B cell (primary cell): ENCODE data around the gene DKKL1. TPM values are rescaled to one million over a fixed set of nuclear protein-coding genes. Genes with fewer than 3 reads are reported as not detected.
A peak's percentile ranks its signal among the peaks of the same experiment; 100 is the strongest.

ENCODE experiments used
- ATAC-seq: fragments of 200-7000 bp; cut with Tn5 transposase; one replicate; pipeline ENCODE4 v1.10.0; 2021; ENCODE audit warnings: low read depth, mild to moderate bottlenecking, moderate number of reproducible peaks, moderate library complexity
- CTCF ChIA-PET: fragments of 350-600 bp; sonication (Branson Sonifier 250); formaldehyde crosslinking; loops from one replicate; lab custom pipeline; 2021; ENCODE audit warnings: antibody characterized with exemption, inconsistent platforms; lab: Charles Lee
- POLR2A ChIA-PET: fragments of 350-600 bp; sonication (Branson Sonifier 250); formaldehyde crosslinking; loops from one replicate; lab custom pipeline; 2021; ENCODE audit warnings: antibody characterized with exemption; lab: Charles Lee
- DNase-seq: peaks from one replicate; pipeline ENCODE4 v3.0.0; 2013
- H2AFZ ChIP-seq: 2 replicates; pipeline ENCODE4 v1.6.1; 2012; ENCODE audit warnings: mild to moderate bottlenecking, low read depth, low read length; ENCODE audit not compliant: insufficient read depth, poor library complexity, severe bottlenecking
- H3K27ac ChIP-seq, 2 donors: 1 replicate in 1 of 2; 2 replicates in 1 of 2; pipeline ENCODE4 v1.5.1; 2012 to 2013; ENCODE audit warnings: low read length in 2 of 2, mild to moderate bottlenecking in 2 of 2, moderate library complexity in 1 of 2
- H3K27me3 ChIP-seq, 4 experiments: fragments of 200-600 bp in 1 of 4; sonication (generic) in 1 of 4; replicated peaks in 1 of 4; 1 replicate in 2 of 4; 2 replicates in 2 of 4; pipeline versions ENCODE4 v1.6.1 to v1.7.0; 2013 to 2016; ENCODE audit warnings: low read length in 3 of 4, mild to moderate bottlenecking in 2 of 4, mixed read lengths in 1 of 4, moderate library complexity in 1 of 4; ENCODE audit not compliant: insufficient read depth in 4 of 4, control insufficient read depth in 3 of 4; ENCODE audit errors: control extremely low read depth in 1 of 4
- H3K36me3 ChIP-seq, 2 experiments: replicated peaks in 1 of 2; 1 replicate in 1 of 2; 2 replicates in 1 of 2; pipeline versions ENCODE4 v1.6.1 to v1.7.1; 2013; ENCODE audit warnings: low read length in 1 of 2; ENCODE audit not compliant: insufficient read depth in 2 of 2, control insufficient read depth in 1 of 2; ENCODE audit errors: control extremely low read depth in 1 of 2, extremely low read depth in 1 of 2
- H3K4me1 ChIP-seq, 2 donors: fragments of 200-600 bp in 1 of 2; sonication (generic) in 1 of 2; 1 replicate in 1 of 2; 2 replicates in 1 of 2; pipeline versions ENCODE4 v1.5.1 to v1.6.1; 2013 to 2017; ENCODE audit warnings: low read length in 2 of 2; ENCODE audit not compliant: control insufficient read depth in 2 of 2, insufficient read depth in 2 of 2
- H3K4me2 ChIP-seq: replicated peaks from 2 replicates; pipeline ENCODE3; 2012; ENCODE audit warnings: mild to moderate bottlenecking, low read depth, low read length; ENCODE audit not compliant: poor library complexity, severe bottlenecking
- H3K4me3 ChIP-seq, 5 experiments: fragments of 200-600 bp in 1 of 5; sonication (generic) in 1 of 5; 1 replicate in 3 of 5; 2 replicates in 2 of 5; pipeline versions ENCODE4 v1.5.1 to v1.7.0; 2011 to 2016; ENCODE audit warnings: low read length in 4 of 5, mild to moderate bottlenecking in 4 of 5, low read depth in 2 of 5, control low read depth in 1 of 5, moderate library complexity in 1 of 5; ENCODE audit not compliant: insufficient read depth in 1 of 5; ENCODE audit errors: control extremely low read depth in 1 of 5, extremely low read depth in 1 of 5
- H3K79me2 ChIP-seq: fragments of 200-600 bp; sonication (generic); one replicate; pipeline ENCODE4 v1.6.0; 2016; ENCODE audit warnings: low read length; ENCODE audit not compliant: control insufficient read depth, insufficient read depth
- H3K9ac ChIP-seq: fragments of 200-600 bp; sonication (generic); 2 replicates; pipeline ENCODE4 v1.6.1; 2017; ENCODE audit warnings: mild to moderate bottlenecking, low read length, moderate library complexity
- H3K9me3 ChIP-seq, 3 donors: one replicate each; pipeline versions ENCODE4 v1.6.1 to v1.7.1; 2013; ENCODE audit warnings: low read length in 2 of 3; ENCODE audit not compliant: control insufficient read depth in 2 of 3, insufficient read depth in 1 of 3; ENCODE audit errors: control extremely low read depth in 1 of 3
- H4K20me1 ChIP-seq: 2 replicates; pipeline ENCODE4 v1.6.0; 2012; ENCODE audit warnings: mild to moderate bottlenecking, low read length; ENCODE audit not compliant: insufficient read depth, control insufficient read depth, poor library complexity, severe bottlenecking
- H3K27ac Mint-ChIP-seq: one replicate; pipeline ENCODE4 v1.8.0; 2021; ENCODE audit warnings: mixed read lengths
- H3K27me3 Mint-ChIP-seq: one replicate; pipeline ENCODE4 v1.8.0; 2021; ENCODE audit warnings: mixed read lengths
- H3K4me1 Mint-ChIP-seq: one replicate; pipeline ENCODE4 v1.8.0; 2021; ENCODE audit warnings: mixed read lengths
- H3K4me3 Mint-ChIP-seq: one replicate; pipeline ENCODE4 v1.8.0; 2021; ENCODE audit warnings: mixed read lengths
- H3K9me3 Mint-ChIP-seq: one replicate; pipeline ENCODE4 v1.8.0; 2022; ENCODE audit warnings: mixed read lengths; ENCODE audit not compliant: insufficient read depth
- CTCF ChIP-seq: fragments of 200-600 bp; IDR thresholded peaks from one replicate; pipeline ENCODE4 v1.8.0; 2022; ENCODE audit warnings: antibody characterized with exemption, mild to moderate bottlenecking
- EZH2 ChIP-seq: IDR thresholded peaks from 2 replicates; pipeline ENCODE4 v1.6.1; 2012; ENCODE audit warnings: borderline replicate concordance, low read depth, mild to moderate bottlenecking, moderate library complexity, low read length; ENCODE audit not compliant: insufficient read depth, poor library complexity, severe bottlenecking
- WGBS: methylation state at CpG from one replicate; pipeline ENCODE4 v1.1.5; 2013; ENCODE audit warnings: missing lambda C conversion rate; ENCODE audit not compliant: insufficient coverage; 5-methylcytosine and 5-hydroxymethylcytosine counted together
- intact Hi-C: fragments of 100-400 bp; cut with micrococcal nuclease; formaldehyde crosslinking; loops from one replicate; pipeline ENCODE4 v1.10.0; 2022
- polyA plus RNA-seq: library from polyadenylated mRNA; depleted of rRNA; stranded (reverse); fragments of >200 nt; gene quantifications from 2 replicates; pipeline ENCODE4 v1.2.3, GENCODE V29; 2012
- total RNA-seq, 2 donors: library from RNA; stranded (reverse); fragments of 120-200 nt in 1 of 2; gene quantifications; 1 replicate in 1 of 2; 2 replicates in 1 of 2; pipeline versions ENCODE4 v1.2.3 to v1.2.4, GENCODE V29; 2013 to 2022

DKKL1 gene
- total and polyA plus RNA-seq, 2 donors (not counting 1 experiment from before 2014, with no cell fraction given): 1.2 to 1.6 TPM

- Mint-ChIP-seq H3K27ac (peak overlapping the region; percentile 88), H3K4me3 (peak overlapping the region; percentile 100), H3K4me1 (peaks cover 76% of the 10 kb centered on the region), H3K27me3 (no peaks in the 10 kb centered on the region), H3K9me3 (no peaks in the 10 kb centered on the region)
- peak; percentile 63 for DNase-seq
- TF ChIP-seq CTCF: no peak
- TF ChIP-seq EZH2: no peak
- H3K27ac ChIP-seq: peak overlapping the region; percentile 89 to 93
- H3K27me3 ChIP-seq: no peaks in the 10 kb centered on the region
- WGBS: 85% methylated on average over 27 of the region's 30 CpGs
- H3K4me3 ChIP-seq: peak overlapping the region in 4 of 5 experiments; percentile 94 to 98 (median 98)
- peak overlapping the region; percentile 89 for H3K9ac ChIP-seq
- H3K36me3 ChIP-seq: peaks cover 0 to 62% of the 10 kb centered on the region in 2 experiments
- H4K20me1 ChIP-seq: peaks cover 47% of the 10 kb centered on the region
- ChIA-PET CTCF (interaction anchor here (2.6 kb wide), 2 partner anchors 14 to 131 kb away, joined by 8 to 25 read pairs; partner anchors contain the start of gene SLC6A16), POLR2A (interaction anchor here (0.7 to 5.6 kb wide), 5 partner anchors 9 to 337 kb away, joined by 3 to 72 read pairs (median 5); no protein-coding TSS in a partner anchor)
- peak overlapping the region; percentile 100 for H3K4me2 ChIP-seq
- intact Hi-C loops: no loop called here
- H3K4me1 ChIP-seq: peaks cover 58 to 83% of the 10 kb centered on the region in 2 donors
- H3K79me2 ChIP-seq: peaks cover 55% of the 10 kb centered on the region
- H3K9me3 ChIP-seq: peaks cover 0 to 28% (median 15%) of the 10 kb centered on the region in 3 donors
- ATAC-seq: no peak
- H2AFZ ChIP-seq: no peak overlapping the region
Measured at GRCh38 chr19:49338691-49339300, 24.9 kb upstream of the DKKL1 start.
